HG03439 (cell line): ENCODE measurements around the gene BANF1.

Source experiments
- ATAC-seq: cut with Tn5 transposase; IDR thresholded peaks from one replicate; pipeline ENCODE4 v1.9.1; 2021; ENCODE audit warnings: mild to moderate bottlenecking, moderate library complexity; ENCODE audit not compliant: unreplicated experiment

The BANF1 gene

GRCh38 chr11:65978391-65979238, 23.7 kb upstream of the BANF1 start:
- ATAC-seq: no peak

GRCh38 chr11:65979261-65979759, 23.0 kb upstream of the BANF1 start:
- no peak for ATAC-seq

- ATAC-seq: no peak
Observed at GRCh38 chr11:65981101-65981740, 21.1 kb upstream of the BANF1 start.

- ATAC-seq: no peak
Observed at GRCh38 chr11:65981972-65982823, 20.1 kb upstream of the BANF1 start.

GRCh38 chr11:65982824-65983588, 19.3 kb upstream of the BANF1 start:
- no peak for ATAC-seq

- no peak for ATAC-seq
Observed at GRCh38 chr11:65983589-65983987, 18.7 kb upstream of the BANF1 start.

- no peak for ATAC-seq
Observed at GRCh38 chr11:65987336-65987735, 15.0 kb upstream of the BANF1 start.

GRCh38 chr11:65988791-65989592, 13.3 kb upstream of the BANF1 start:
- ATAC-seq: peak; percentile 88

- ATAC-seq: no peak
Observed at GRCh38 chr11:65992056-65992455, 10.2 kb upstream of the BANF1 start.

GRCh38 chr11:65997286-65997685, 5.0 kb upstream of the BANF1 start:
- ATAC-seq: no peak

GRCh38 chr11:66002648-66003225, 434 bp downstream of the BANF1 start:
- peak; percentile 47 for ATAC-seq

- ATAC-seq: no peak
Observed at GRCh38 chr11:66003291-66003690, 988 bp downstream of the BANF1 start.

- ATAC-seq: no peak
Observed at GRCh38 chr11:66004186-66004585, 1.9 kb downstream of the BANF1 start.

GRCh38 chr11:66006134-66006890, 4.0 kb downstream of the BANF1 start:
- no peak for ATAC-seq

- ATAC-seq: no peak
Observed at GRCh38 chr11:66006891-66007176, 4.5 kb downstream of the BANF1 start.

- ATAC-seq: no peak
Observed at GRCh38 chr11:66007201-66007634, 4.9 kb downstream of the BANF1 start.

- ATAC-seq: no peak
Observed at GRCh38 chr11:66008095-66008467, 5.8 kb downstream of the BANF1 start.

GRCh38 chr11:66008468-66009101, 6.3 kb downstream of the BANF1 start:
- ATAC-seq: no peak
